GM12878 (cell line): ENCODE data around the gene CACNA1E. TPM values are rescaled to one million over a fixed set of nuclear protein-coding genes. Genes with fewer than 3 reads are reported as not detected.

Experiments
- ATAC-seq: fragments of 200-7000 bp; cut with Tn5 transposase; 3 replicates; pipeline ENCODE4 v1.9.1; 2020; ENCODE audit warnings: mild to moderate bottlenecking, moderate library complexity
- BruUV-seq: library from RNA; stranded (reverse); fragments of 400-500 nt; replicated peaks from 2 replicates; lab custom pipeline; 2021; lab: Mats Ljungman, UMichigan
- CTCF ChIA-PET: fragments of 300-600 bp; sonication (Branson Sonifier 250); formaldehyde crosslinking; extraction: SDS; loops from one replicate; lab custom pipeline; 2021; ENCODE audit warnings: inconsistent platforms; lab: Yijun Ruan, JAX
- POLR2A ChIA-PET: fragments of 350-600 bp; formaldehyde crosslinking; extraction: SDS; loops from one replicate; lab custom pipeline; 2021; ENCODE audit warnings: inconsistent platforms; lab: Charles Lee
- RAD21 ChIA-PET: fragments of 300-600 bp; sonication (Branson Sonifier 250); formaldehyde crosslinking; loops from one replicate; lab custom pipeline; 2023; ENCODE audit warnings: antibody characterized with exemption; ENCODE audit not compliant: unreplicated experiment; lab: Charles Lee
- SMC1A ChIA-PET: fragments of 300-600 bp; sonication (Branson Sonifier 250); formaldehyde crosslinking; loops from one replicate; lab custom pipeline; 2023; ENCODE audit not compliant: unreplicated experiment, uncharacterized antibody; lab: Charles Lee
- DNase-seq: peaks from one replicate; pipeline ENCODE4 v3.0.0-alpha.2; 2011; ENCODE audit warnings: low read depth, low spot score
- FAIRE-seq: peaks from 3 replicates; lab custom pipeline; 2011; peaks lifted over from hg19 to GRCh38; lab: Jason Lieb, UNC
- H2AFZ ChIP-seq: 2 replicates; pipeline ENCODE4 v1.6.0; 2011; ENCODE audit warnings: low read depth, low read length, control low read depth; ENCODE audit not compliant: control insufficient read depth
- H3K27ac ChIP-seq: 2 replicates; pipeline ENCODE4 v1.5.1; 2011; ENCODE audit warnings: control low read depth; ENCODE audit not compliant: control insufficient read depth, insufficient read depth
- H3K27me3 ChIP-seq, 2 experiments: replicated peaks in 1 of 2; 2 replicates each; pipeline versions ENCODE4 v1.6.0 to v1.6.1; 2011; ENCODE audit warnings: low read length in 1 of 2; ENCODE audit not compliant: control insufficient read depth in 2 of 2, insufficient read depth in 2 of 2
- H3K36me3 ChIP-seq, 2 experiments: 2 replicates each; pipeline ENCODE4 v1.5.1; 2011; ENCODE audit warnings: low read length in 1 of 2; ENCODE audit not compliant: control insufficient read depth in 2 of 2, insufficient read depth in 2 of 2
- H3K4me1 ChIP-seq: 2 replicates; pipeline ENCODE4 v1.6.1; 2011; ENCODE audit warnings: mild to moderate bottlenecking, low read length, moderate library complexity, mixed read lengths; ENCODE audit not compliant: control insufficient read depth, insufficient read depth
- H3K4me2 ChIP-seq: 2 replicates; pipeline ENCODE4 v1.6.0; 2011; ENCODE audit warnings: control low read depth; ENCODE audit not compliant: control insufficient read depth, insufficient read depth
- H3K4me3 ChIP-seq: fragments of 200-600 bp; sonication (generic); 2 replicates; pipeline ENCODE4 v1.5.1; 2016
- H3K79me2 ChIP-seq: 2 replicates; pipeline ENCODE4 v1.6.0; 2011; ENCODE audit warnings: low read length; ENCODE audit not compliant: control insufficient read depth, insufficient read depth
- H3K9ac ChIP-seq: 2 replicates; pipeline ENCODE4 v1.8.0; 2011; ENCODE audit warnings: low read length, control low read depth, mixed read lengths; ENCODE audit not compliant: control insufficient read depth, insufficient read depth
- H3K9me3 ChIP-seq: replicated peaks from 3 replicates; pipeline ENCODE4 v1.5.1; 2011; ENCODE audit warnings: mild to moderate bottlenecking, low read length; ENCODE audit not compliant: control insufficient read depth, insufficient read depth
- H4K20me1 ChIP-seq: 2 replicates; pipeline ENCODE4 v1.6.0; 2011; ENCODE audit not compliant: control insufficient read depth, insufficient read depth
- CTCF ChIP-seq, 3 experiments: IDR thresholded peaks in 2 of 3; conservative IDR thresholded peaks in 1 of 3; 2 replicates each; pipeline ENCODE4 v1.5.1; 2011; ENCODE audit warnings: low read depth in 3 of 3, low read length in 3 of 3, mild to moderate bottlenecking in 3 of 3, control low read depth in 2 of 3, moderate library complexity in 2 of 3, inconsistent platforms in 1 of 3, mixed read lengths in 1 of 3; ENCODE audit not compliant: control insufficient read depth in 2 of 3, insufficient read depth in 1 of 3; ENCODE audit errors: extremely low read depth in 1 of 3
- DPF2 ChIP-seq: fragments of 450-650 bp; IDR thresholded peaks from 2 replicates; pipeline ENCODE4 v1.6.1; 2017; ENCODE audit warnings: mild to moderate bottlenecking
- EGR1 ChIP-seq, 2 experiments: IDR thresholded peaks; 1 replicate in 1 of 2; 2 replicates in 1 of 2; pipeline ENCODE4 v1.6.1; 2011 to 2012; ENCODE audit warnings: low read depth in 2 of 2, low read length in 2 of 2, borderline replicate concordance in 1 of 2, mild to moderate bottlenecking in 1 of 2, moderate library complexity in 1 of 2
- ESRRA ChIP-seq: IDR thresholded peaks from 2 replicates; pipeline ENCODE4 v1.6.1; 2012; ENCODE audit warnings: mild to moderate bottlenecking, low read length, improper control_type of control experiment
- HDGF ChIP-seq: fragments of 450-650 bp; IDR thresholded peaks from 2 replicates; pipeline ENCODE4 v1.6.1; 2016; ENCODE audit warnings: antibody characterized with exemption
- IRF4 ChIP-seq: IDR thresholded peaks from 2 replicates; pipeline ENCODE4 v1.6.1; 2011; ENCODE audit warnings: low read depth, low read length
- IRF5 ChIP-seq: fragments of 450-650 bp; IDR thresholded peaks from 2 replicates; pipeline ENCODE4 v1.6.1; 2017; ENCODE audit warnings: borderline replicate concordance
- KLF5 ChIP-seq: fragments of 450-650 bp; IDR thresholded peaks from 2 replicates; pipeline ENCODE4 v1.6.1; 2014; ENCODE audit warnings: mild to moderate bottlenecking; ENCODE audit not compliant: partially characterized antibody
- MXI1 ChIP-seq: fragments of 150-350 bp; IDR thresholded peaks from 2 replicates; pipeline ENCODE4 v1.6.1; 2011; ENCODE audit warnings: low read depth, mild to moderate bottlenecking, inconsistent platforms, low read length, improper control_type of control experiment
- POLR2A ChIP-seq: IDR thresholded peaks from 2 replicates; pipeline ENCODE4 v1.6.1; 2011; ENCODE audit warnings: low read depth, mild to moderate bottlenecking, low read length
- RBBP5 ChIP-seq: fragments of 200-600 bp; sonication (generic); conservative IDR thresholded peaks from 2 replicates; pipeline ENCODE4 v1.6.1; 2016
- SREBF1 ChIP-seq: IDR thresholded peaks from 2 replicates; pipeline ENCODE4 v1.6.1; 2012; ENCODE audit warnings: mild to moderate bottlenecking, low read length
- SRF ChIP-seq, 2 experiments: IDR thresholded peaks; 2 replicates each; pipeline ENCODE4 v1.6.1; 2011; ENCODE audit warnings: low read depth in 2 of 2, low read length in 2 of 2, mild to moderate bottlenecking in 1 of 2, moderate library complexity in 1 of 2
- TCF12 ChIP-seq: IDR thresholded peaks from 2 replicates; pipeline ENCODE4 v1.6.1; 2011; ENCODE audit warnings: low read depth, mild to moderate bottlenecking, low read length
- TCF3 ChIP-seq: IDR thresholded peaks from 2 replicates; pipeline ENCODE4 v1.6.1; 2012; ENCODE audit warnings: low read depth, mild to moderate bottlenecking, low read length, borderline replicate concordance; ENCODE audit not compliant: insufficient read depth
- ZNF622 ChIP-seq: fragments of 450-650 bp; IDR thresholded peaks from 2 replicates; pipeline ENCODE4 v1.6.1; 2017; ENCODE audit warnings: mild to moderate bottlenecking, inconsistent platforms
- WGBS: methylation state at CpG from one replicate; pipeline ENCODE4 v1.1.6; 2016; ENCODE audit warnings: low lambda C conversion rate; ENCODE audit not compliant: insufficient replicate concordance, insufficient coverage; ENCODE audit errors: missing lambda C conversion rate; 5-methylcytosine and 5-hydroxymethylcytosine counted together
- in situ Hi-C: fragments of 300-500 bp; cut with MboI; formaldehyde crosslinking; loops from 9 replicates; pipeline ENCODE4 v1.14.3; 2018; ENCODE audit warnings: mixed read lengths
- intact Hi-C: fragments of 100-400 bp; cut with micrococcal nuclease; formaldehyde crosslinking; loops from one replicate; pipeline ENCODE4 v1.14.2; 2022; ENCODE audit not compliant: unreplicated experiment
- polyA plus RNA-seq, 11 experiments: library from polyadenylated mRNA; depleted of rRNA in 4 of 11; unstranded in 6 of 11; stranded (reverse) in 5 of 11; fragments of >200 nt; fragmentation: Nextera tagmentation in 4 of 11; fragmentation: Illumina TruSeq in 1 of 11; extraction: Ambion mirVana in 4 of 11; extraction: Trizol in 1 of 11; gene quantifications; 1 replicate in 1 of 11; 2 replicates in 10 of 11; pipeline versions ENCODE4 v1.2.1 to v1.2.3, GENCODE V29; 2011 to 2016; ENCODE audit warnings: inconsistent platforms in 2 of 11, missing spikeins in 2 of 11, low read depth in 1 of 11
- total RNA-seq, 4 experiments: library from RNA; depleted of rRNA in 3 of 4; stranded (reverse); fragments of >200 nt in 3 of 4; fragmentation: Illumina TruSeq in 1 of 4; extraction: Trizol in 1 of 4; gene quantifications; 2 replicates each; pipeline versions ENCODE4 v1.2.1 to v1.2.3, GENCODE V29; 2013 to 2021
- TF ChIP-seq, protein P1 (sequence below): fragments of 450-650 bp; IDR thresholded peaks from 2 replicates; pipeline ENCODE4 v1.6.1; 2017; ENCODE audit warnings: mild to moderate bottlenecking

The CACNA1E gene
- total and polyA plus RNA-seq, 10 of the 15 experiments (the other 5 are each of a cell fraction or from before 2014, with no cell fraction given) = 0.57 to 22.0 (median 8.5) TPM

- intact Hi-C loops = no loop called here
- RAD21 ChIA-PET = no interaction called here
- SMC1A ChIA-PET = interaction anchor here (1.6 kb wide), 1 partner anchor 191 kb away, joined by 4 read pairs; no protein-coding TSS in a partner anchor
- no peak for TF ChIP-seq POLR2A
- no peak for TF ChIP-seq CTCF (IDR thresholded peaks at IDR 0.05 in 2 of 3, conservative IDR thresholded peaks at IDR 0.05 in 1 of 3; ENCODE audit: control insufficient read depth in 2 of 3, extremely low read depth in 1 of 3, insufficient read depth in 1 of 3, low read depth in 3 of 3, low read length in 3 of 3)
- no peak for TF ChIP-seq HDGF
- no peak for TF ChIP-seq IRF5
- TF ChIP-seq, protein P1, sequence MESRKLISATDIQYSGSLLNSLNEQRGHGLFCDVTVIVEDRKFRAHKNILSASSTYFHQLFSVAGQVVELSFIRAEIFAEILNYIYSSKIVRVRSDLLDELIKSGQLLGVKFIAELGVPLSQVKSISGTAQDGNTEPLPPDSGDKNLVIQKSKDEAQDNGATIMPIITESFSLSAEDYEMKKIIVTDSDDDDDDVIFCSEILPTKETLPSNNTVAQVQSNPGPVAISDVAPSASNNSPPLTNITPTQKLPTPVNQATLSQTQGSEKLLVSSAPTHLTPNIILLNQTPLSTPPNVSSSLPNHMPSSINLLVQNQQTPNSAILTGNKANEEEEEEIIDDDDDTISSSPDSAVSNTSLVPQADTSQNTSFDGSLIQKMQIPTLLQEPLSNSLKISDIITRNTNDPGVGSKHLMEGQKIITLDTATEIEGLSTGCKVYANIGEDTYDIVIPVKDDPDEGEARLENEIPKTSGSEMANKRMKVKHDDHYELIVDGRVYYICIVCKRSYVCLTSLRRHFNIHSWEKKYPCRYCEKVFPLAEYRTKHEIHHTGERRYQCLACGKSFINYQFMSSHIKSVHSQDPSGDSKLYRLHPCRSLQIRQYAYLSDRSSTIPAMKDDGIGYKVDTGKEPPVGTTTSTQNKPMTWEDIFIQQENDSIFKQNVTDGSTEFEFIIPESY = no peak
- TF ChIP-seq MXI1 = no peak
- TF ChIP-seq KLF5 = no peak
- no peak for TF ChIP-seq TCF12
- no peak for TF ChIP-seq IRF4
- no peak for TF ChIP-seq TCF3
- TF ChIP-seq DPF2 = no peak
- no peak for TF ChIP-seq ZNF622
- TF ChIP-seq RBBP5 = no peak
- TF ChIP-seq SRF (IDR thresholded peaks at IDR 0.05; ENCODE audit: low read depth in 2 of 2, low read length in 2 of 2) = no peak
- TF ChIP-seq SREBF1 = no peak
- TF ChIP-seq ESRRA = no peak
- no peak for TF ChIP-seq EGR1 (IDR thresholded peaks at IDR 0.05; ENCODE audit: borderline replicate concordance in 1 of 2, low read depth in 2 of 2, low read length in 2 of 2)
- no peak for ATAC-seq
- Histone ChIP-seq H3K27ac (no peak overlapping the region), H3K36me3 (peaks cover 0 to 1% of the 10 kb centered on the region in 2 experiments; a peak in 2 of 4 replicates), H3K9me3 (no peaks in the 10 kb centered on the region), H2AFZ (no peak overlapping the region), H3K27me3 (no peaks in the 10 kb centered on the region), H4K20me1 (no peaks in the 10 kb centered on the region), H3K4me2 (no peak overlapping the region), H3K79me2 (no peaks in the 10 kb centered on the region), H3K9ac (no peak overlapping the region), H3K4me3 (no peak overlapping the region), H3K4me1 (no peaks in the 10 kb centered on the region)
- CTCF ChIA-PET = interaction anchor here (0.8 kb wide), 1 partner anchor 266 kb away, joined by 4 read pairs; no protein-coding TSS in a partner anchor
- WGBS = 64% methylated on average over 2 of the region's 2 CpGs
- no peak for FAIRE-seq
- BruUV-seq = no TSS peak
- DNase-seq = no peak
- POLR2A ChIA-PET = no interaction called here
- in situ Hi-C loops = no loop called here
Measured at GRCh38 chr1:181746224-181746623, 262.9 kb downstream of the CACNA1E start.
